GM21381 (cell line): ENCODE data around the gene BGN.

ENCODE experiments used
- ATAC-seq: cut with Tn5 transposase; IDR thresholded peaks from one replicate; pipeline ENCODE4 v1.9.1; 2021; ENCODE audit warnings: mild to moderate bottlenecking, moderate library complexity; ENCODE audit not compliant: unreplicated experiment

Gene BGN

DNA sequence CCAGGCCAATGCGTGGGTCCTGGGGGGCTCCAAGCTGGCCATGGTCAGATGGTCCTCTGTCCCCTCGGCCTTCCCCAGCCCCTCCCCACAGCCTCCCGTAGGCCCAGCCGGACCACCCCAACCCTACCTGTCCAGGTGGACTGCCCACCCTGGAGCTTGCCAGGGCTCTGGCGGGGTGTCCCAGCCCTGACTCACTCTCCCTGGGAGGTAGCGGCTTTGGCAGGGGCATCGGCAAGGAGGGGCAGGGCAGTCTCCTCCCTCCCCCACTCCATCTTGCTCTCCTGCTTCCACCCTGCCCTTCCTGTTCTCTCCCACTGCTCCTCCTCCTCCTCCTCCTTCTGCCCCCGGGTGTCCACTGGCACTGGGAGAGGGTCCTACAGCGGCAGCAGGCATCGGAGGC, 7.4 kb downstream of the BGN start:
- ATAC-seq = no peak

GRCh38 chrX:153502796-153503195, 8.0 kb downstream of the BGN start:
- no peak for ATAC-seq

- ATAC-seq = no peak
These were observed 9.8 kb downstream of the BGN start for GRCh38 chrX:153504445-153505016.

DNA sequence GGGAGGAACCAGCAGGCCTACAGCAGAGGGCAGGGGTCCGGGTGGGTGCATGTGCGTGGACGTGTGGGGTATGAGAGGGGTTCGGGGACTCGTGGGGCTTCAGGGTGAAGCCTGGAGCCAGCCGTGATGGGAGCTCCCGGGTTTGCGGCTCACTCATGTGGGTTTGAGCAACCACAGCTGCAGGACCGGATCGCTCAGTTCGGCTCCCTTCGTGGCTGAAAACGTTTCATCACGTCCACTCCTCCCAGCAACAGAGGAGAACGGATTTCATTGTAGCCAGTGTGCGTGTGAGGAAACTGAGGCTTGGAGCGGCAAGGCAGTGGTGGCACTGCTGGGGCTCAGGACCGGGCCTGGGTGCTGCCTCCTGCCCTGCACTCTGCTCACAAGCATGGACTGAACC, 10.6 kb downstream of the BGN start:
- ATAC-seq = no peak

DNA sequence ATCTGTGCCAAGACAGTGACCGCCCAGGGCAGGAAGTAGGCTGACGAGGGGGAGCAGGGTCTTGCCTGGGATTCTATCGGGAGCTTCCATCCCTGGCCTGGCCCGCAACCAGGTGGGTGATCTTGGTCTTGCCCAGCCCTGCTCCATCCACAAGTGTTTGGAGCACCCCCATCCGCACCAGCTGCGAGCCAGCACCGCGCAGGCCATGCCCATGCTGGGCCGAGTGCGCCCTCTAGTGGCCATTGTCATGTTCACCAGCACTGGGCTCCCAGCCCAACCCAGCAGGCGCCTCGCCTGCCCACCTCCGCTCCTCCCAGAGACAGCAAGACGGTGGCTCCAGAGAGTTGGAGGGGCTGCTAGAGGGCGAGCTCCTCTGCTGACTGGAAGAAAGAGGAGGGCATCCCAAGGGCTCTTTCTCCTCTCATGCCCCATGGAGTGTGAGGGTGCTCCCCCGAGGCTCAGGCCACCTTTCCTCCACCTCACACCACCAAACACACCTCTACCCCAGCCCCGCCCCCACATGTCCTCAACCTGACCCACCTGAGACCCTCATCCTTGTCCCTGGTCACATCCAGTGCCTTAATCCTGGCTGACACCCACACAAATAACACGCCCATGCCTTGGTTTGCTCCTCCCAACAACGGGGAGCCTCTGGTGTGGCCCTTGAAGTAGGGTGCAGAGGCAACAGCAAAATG, 12.9 kb downstream of the BGN start:
- ATAC-seq = peak; percentile 70

DNA sequence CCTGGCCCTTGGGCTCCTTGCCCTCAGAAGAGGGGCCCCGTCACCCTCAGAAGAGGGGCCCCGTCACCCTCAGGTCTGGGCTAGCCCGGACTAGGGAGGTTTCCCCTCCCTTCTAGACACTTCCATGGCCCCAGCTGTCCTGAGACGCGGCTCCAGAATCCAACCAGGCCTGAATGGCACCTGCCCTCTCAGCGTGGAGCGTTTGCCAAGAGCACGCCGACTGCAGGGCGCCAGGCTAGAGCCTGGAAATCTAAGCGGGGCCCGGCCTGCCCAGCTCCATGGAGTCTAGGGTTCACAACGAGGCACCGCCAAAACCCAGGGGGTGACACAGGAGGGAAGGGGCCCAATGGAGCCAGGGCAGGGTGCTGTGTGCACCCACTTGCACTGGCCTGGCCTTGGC, 14.8 kb downstream of the BGN start:
- no peak for ATAC-seq

DNA sequence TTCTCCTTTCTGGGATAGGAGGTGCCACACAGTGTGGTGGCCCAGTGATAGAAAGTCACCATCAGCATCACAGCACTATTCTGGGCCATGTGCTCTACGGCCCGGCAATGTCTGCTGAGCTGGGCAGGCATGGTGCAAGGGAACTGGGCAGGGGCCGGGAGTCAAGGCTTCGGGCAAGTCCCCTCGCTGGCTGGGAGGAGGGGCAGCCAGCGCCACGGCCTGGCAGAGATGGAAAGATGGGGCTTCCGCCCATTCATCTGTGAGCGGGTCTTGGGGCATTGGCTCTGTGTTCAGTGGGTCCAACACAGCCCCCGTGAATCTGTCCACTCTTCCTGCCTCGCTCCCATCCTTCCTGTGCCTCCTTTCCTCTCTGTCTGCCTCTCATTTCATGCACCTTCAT, 15.6 kb downstream of the BGN start:
- ATAC-seq = no peak

DNA sequence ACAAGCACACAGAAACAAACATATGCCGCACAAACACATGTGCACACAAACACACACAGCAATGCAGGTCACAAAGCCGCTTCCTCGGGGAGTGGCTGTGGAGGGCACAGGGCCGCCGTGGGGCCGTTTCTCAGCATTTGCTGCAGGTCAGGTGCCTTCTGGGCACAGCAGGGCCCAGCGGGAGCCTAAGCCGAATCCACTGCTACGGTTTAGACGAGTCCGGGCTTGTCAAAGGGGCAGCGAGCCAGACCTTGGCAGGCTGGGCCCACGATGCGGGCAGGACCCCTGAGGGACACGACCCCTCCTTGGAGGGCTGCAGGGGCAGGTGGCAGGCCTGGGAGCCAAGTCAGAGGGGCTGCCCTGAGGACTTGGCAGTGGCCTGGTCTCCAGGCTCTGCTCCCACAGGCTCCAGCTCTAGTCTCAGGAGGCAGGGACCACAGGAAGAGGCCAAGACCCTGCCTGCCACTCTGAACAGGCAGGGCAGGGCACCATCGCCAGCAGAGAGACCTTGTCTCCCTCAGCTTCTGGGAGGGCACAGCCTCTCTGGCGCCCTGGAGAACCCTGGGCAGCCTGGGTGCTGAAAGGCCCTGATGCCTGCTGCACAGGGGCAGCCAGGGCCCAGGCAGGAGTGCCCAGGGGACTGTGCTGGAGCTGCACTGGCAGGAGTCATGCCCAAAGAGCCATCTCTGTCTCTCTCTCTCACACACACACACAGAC, 17.2 kb downstream of the BGN start:
- no peak for ATAC-seq

GRCh38 chrX:153512501-153512893, 17.7 kb downstream of the BGN start:
- no peak for ATAC-seq

- no peak for ATAC-seq
These were observed 18.5 kb downstream of the BGN start for GRCh38 chrX:153513265-153513664.

DNA sequence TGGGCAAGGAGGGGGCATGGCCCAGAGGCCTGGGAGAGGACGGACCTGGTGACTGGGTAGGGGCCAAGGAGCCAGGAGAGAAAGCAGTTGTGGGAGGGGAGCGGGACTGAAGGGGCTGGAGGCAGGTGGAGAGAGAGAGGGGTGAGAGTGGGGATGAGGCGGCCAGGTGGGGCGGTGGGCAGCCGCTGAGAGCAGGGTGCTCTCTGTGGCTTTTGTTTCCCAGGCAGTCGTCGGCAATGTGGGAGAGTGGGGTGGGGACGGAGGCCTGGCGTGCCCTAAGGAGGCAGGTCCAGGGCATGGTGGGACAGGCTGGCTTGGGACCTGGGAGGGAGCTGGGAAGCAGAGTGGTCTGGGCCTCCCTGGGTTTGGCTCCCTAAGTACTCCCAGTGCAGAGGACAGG, 19.5 kb downstream of the BGN start:
- ATAC-seq = no peak

DNA sequence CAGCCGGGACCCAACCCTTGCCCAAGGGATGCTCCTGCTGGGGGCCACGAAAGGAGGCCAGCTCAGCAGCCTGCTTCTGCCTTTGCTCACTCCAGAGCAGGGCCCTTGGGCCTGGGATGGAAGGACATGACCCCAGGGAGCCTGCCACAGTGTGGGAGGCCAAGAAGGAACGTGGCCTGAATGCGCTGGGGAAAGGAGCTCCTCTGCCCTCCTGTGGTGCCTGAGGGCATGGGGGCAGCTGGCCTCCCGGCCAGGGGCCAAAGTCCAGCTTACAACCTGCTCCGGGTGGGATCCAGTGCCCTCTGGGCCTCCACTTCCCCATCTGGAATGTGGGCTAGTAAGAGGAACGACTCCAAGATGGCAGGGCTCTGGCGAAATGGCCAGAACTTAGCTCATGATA, 20.7 kb downstream of the BGN start:
- ATAC-seq = no peak

GRCh38 chrX:153516073-153516472, 21.3 kb downstream of the BGN start:
- no peak for ATAC-seq

GRCh38 chrX:153517423-153517822, 22.6 kb downstream of the BGN start, which contains the start of gene ATP2B3:
TSS of gene ATP2B3 (plus strand) at chrX:153517642. CDS start at chrX:153536248, 18,606 bp downstream.
- no peak for ATAC-seq

- no peak for ATAC-seq
These were observed 23.4 kb downstream of the BGN start for GRCh38 chrX:153517946-153518834.

DNA sequence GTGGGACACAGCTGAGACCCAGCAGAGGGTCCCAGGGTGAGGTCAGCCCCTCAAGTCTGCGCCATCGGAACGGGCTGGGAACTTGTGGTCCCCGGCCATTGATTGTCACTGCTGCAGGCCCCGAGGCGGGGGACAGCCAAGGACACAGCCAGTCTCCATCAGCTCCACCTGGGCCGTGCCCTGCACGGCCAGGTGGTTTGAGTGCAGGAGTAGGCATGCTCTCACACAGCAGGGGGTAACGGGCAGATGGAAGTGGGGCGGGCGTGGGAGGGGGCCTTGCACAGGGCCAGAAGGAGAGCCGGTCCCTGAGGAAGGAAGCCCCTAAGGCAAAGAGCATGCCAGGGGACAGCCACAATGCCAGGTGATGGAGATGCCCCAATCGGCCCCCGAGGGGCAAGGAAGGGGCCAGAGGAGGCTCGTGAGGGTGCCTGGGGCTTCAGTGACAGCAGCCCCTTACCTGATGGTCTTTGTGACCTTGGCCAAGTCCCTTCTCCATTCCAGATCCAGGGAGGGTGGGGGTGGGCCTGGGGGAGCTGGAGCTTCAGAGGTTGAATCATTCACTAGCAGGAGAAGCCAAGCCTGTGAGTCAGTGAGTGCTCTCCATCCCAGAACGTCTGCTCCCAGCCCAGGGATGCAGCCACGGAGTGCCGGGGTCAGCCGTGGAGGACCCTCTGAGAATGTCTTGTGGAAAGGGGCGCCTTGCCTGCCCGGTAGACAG, 24.9 kb downstream of the BGN start:
- no peak for ATAC-seq

GRCh38 chrX:153520287-153520917, 25.6 kb downstream of the BGN start:
- no peak for ATAC-seq

- ATAC-seq = no peak
These were observed 26.3 kb downstream of the BGN start for GRCh38 chrX:153521034-153521433.

GRCh38 chrX:153522259-153522658, 27.5 kb downstream of the BGN start:
- ATAC-seq = no peak

- no peak for ATAC-seq
These were observed 28.5 kb downstream of the BGN start for GRCh38 chrX:153523269-153523668.
